ENCODE results near the gene SLC12A5.

SLC12A5 gene

DNA sequence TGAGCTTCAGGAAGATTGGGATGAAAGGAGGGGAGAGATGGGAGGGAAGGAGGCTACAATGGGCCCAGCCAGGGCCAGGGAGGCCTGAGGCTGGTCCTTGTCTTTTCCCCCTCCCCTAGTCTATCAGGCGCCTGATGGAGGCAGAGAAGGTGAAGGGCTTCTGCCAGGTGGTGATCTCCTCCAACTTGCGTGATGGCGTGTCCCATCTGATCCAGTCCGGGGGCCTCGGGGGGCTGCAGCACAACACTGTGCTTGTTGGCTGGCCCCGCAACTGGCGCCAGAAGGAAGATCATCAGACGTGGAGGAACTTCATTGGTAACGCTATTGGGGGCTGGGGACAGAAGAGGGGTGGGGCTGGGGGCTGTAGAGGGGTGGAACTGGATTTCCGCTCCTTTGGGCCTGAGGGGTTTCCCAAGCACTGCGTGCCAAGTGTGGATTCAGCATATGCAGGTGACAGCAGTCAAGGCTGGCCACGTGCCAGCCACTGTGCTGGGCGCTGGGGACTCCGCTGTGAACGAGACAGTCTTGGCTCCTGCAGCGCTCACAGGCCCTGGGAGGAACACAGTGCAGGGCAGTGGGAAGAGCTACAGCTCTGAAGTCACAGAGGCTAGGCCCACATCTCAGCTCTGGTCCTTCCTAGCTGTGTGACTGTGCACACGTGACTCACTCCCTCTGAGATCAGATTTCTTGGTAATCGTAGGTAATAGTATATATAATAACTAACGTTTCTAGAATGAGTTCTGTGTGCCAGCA lies 22.7 kb downstream of the SLC12A5 start:
- H3K4me3 ChIP-seq (ENCODE audit: low read depth, low read length) = no peak overlapping the region
- DNase-seq (ENCODE audit: low read depth) = no peak
- TF ChIP-seq, protein P1, sequence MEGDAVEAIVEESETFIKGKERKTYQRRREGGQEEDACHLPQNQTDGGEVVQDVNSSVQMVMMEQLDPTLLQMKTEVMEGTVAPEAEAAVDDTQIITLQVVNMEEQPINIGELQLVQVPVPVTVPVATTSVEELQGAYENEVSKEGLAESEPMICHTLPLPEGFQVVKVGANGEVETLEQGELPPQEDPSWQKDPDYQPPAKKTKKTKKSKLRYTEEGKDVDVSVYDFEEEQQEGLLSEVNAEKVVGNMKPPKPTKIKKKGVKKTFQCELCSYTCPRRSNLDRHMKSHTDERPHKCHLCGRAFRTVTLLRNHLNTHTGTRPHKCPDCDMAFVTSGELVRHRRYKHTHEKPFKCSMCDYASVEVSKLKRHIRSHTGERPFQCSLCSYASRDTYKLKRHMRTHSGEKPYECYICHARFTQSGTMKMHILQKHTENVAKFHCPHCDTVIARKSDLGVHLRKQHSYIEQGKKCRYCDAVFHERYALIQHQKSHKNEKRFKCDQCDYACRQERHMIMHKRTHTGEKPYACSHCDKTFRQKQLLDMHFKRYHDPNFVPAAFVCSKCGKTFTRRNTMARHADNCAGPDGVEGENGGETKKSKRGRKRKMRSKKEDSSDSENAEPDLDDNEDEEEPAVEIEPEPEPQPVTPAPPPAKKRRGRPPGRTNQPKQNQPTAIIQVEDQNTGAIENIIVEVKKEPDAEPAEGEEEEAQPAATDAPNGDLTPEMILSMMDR (IDR thresholded peaks at IDR 0.05; ENCODE audit: low read depth, low read length, missing control alignments) = no peak

DNA sequence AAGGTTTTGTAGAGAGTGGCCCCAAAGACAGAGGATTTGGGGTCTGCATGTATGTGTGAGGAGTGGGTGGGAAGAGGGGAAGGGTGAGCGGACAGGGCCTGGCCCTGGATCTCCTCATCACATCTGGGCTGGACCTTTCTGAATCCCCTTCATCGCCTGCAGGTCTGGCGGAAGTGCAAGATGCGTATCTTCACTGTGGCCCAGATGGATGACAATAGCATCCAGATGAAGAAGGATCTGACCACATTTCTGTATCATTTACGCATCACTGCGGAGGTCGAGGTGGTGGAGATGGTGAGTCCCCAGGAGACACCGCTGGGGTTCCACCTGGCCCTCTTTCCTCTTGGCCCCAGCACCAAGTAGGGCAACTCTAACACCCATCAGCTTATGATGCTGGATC lies 24.4 kb downstream of the SLC12A5 start:
- no peak overlapping the region for H3K4me3 ChIP-seq (ENCODE audit: low read depth, low read length)
- TF ChIP-seq, protein P1 (IDR thresholded peaks at IDR 0.05; ENCODE audit: low read depth, low read length, missing control alignments) = no peak
- DNase-seq (ENCODE audit: low read depth) = no peak

DNA sequence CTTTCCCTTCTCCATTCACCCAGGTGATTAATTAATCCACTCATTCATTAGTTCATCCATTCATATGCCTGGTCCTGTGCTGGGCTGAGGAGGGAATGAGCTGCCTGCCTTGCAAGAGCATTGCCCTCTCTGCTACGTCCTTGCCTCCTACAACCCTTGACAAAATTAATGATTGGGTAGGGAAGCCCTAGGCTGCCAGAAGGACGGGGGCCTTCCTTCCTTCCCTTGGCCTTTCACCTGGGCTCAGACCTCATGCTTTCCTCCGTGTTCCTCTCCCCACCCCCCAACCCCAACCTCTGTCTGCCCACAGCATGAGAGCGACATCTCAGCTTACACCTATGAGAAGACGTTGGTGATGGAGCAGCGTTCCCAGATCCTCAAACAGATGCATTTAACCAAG lies 25.6 kb downstream of the SLC12A5 start:
- TF ChIP-seq, protein P1 (IDR thresholded peaks at IDR 0.05; ENCODE audit: low read depth, low read length, missing control alignments) = no peak
- DNase-seq (ENCODE audit: low read depth) = no peak
- no peak overlapping the region for H3K4me3 ChIP-seq (ENCODE audit: low read depth, low read length)

DNA sequence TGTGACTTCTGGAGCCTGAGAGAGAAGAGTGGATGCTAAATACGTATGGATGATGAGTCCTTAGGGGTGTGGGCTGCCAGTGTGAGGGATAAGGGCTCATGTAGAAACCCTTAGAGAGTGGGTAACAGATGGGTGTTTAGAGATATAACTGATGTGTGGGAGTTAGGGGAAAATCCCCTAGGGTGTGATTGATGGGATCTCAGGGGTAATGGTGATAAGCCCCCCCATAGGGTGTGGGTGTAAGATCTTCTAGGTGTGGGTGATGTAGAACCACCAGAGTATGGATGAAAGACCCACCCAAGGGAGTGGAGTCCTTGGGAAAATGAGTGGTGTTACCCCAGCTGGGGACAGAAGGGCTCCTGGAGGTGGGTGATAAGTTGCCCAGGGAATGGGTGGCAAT lies 26.3 kb downstream of the SLC12A5 start:
- no peak overlapping the region for H3K4me3 ChIP-seq (ENCODE audit: low read depth, low read length)
- no peak for DNase-seq (ENCODE audit: low read depth)
- TF ChIP-seq, protein P1 (IDR thresholded peaks at IDR 0.05; ENCODE audit: low read depth, low read length, missing control alignments) = no peak

DNA sequence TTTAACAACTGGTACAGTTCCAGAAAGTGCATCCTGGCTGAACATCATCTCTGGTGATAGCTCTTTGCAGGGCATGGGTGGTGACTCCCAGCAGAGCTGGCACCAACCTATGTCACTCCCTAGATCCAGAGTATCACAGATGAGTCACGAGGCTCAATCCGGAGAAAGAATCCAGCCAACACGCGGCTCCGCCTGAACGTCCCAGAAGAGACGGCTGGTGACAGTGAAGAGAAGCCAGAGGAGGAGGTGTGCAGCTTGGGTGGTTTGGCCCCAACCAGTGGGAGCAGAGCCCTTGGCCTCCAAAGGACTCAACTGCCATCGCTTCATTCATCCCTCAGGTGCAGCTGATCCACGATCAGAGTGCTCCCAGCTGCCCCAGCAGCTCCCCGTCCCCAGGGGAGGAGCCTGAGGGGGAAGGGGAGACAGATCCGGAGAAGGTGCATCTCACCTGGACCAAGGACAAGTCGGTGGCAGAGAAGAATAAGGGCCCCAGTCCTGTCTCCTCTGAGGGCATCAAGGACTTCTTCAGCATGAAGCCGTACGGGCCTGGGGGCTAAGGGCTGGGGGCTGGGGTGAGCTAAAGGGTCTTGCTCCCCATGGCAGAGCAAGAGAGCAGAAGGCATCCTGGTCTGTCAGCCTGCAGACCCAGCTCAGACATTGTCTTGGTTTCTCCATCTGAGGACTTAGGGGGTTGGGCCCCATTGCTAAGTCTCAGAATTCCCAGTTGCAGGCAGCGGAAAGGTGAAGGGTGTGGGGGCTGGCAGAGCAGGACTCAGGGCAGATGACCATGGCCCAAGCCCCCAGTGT lies 27.2 kb downstream of the SLC12A5 start:
- H3K4me3 ChIP-seq (ENCODE audit: low read depth, low read length) = no peak overlapping the region
- TF ChIP-seq, protein P1 (IDR thresholded peaks at IDR 0.05; ENCODE audit: low read depth, low read length, missing control alignments) = no peak
- no peak for DNase-seq (ENCODE audit: low read depth)

DNA sequence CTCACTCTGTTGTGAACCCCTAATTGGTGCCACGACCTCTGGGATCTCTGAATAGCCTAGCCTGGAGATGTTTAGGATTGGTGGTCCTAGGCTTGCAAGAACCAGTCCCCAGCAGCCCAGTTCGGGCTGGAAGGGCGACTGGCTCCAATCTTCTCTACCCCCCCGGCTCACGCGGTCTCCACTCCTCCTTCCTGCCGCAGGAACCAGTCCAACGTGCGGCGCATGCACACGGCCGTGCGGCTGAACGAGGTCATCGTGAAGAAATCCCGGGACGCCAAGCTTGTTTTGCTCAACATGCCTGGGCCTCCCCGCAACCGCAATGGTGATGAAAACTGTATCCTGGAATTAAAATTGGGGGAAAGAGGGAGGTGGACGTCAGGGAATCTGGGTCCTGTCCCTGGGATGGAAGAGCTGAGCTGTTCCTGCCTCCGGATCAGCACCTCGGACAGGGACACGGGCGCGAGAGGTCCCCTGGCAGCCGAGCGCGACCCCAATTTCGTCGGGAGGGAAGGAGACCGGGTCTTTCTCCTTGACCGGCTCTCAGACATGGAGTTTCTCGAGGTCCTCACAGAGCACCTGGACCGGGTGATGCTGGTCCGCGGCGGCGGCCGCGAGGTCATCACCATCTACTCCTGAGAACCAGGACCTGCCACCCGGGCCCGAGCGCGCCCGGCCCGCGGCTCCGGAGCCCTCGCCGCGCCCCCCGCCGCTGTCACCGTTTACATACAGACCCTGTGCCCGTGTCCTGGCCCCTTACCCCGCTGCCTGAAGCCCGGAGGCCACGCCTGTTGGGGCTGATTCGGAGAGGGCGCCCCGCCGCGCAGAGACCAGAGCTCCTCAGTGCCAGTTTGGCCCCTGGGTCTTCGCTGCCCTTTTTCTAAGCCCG lies 28.2 kb downstream of the SLC12A5 start:
- no peak overlapping the region for H3K4me3 ChIP-seq (ENCODE audit: low read depth, low read length)
- DNase-seq (ENCODE audit: low read depth) = no peak
- TF ChIP-seq, protein P1 (IDR thresholded peaks at IDR 0.05; ENCODE audit: low read depth, low read length, missing control alignments) = no peak
